HG03280 (cell line): Measurements from ENCODE around the gene RAB11B.
A peak's percentile ranks its signal among the peaks of the same experiment; 100 is the strongest.
"Not testable (repeated sequence)": the region's sequence is repeated elsewhere in the genome, so short reads cannot be mapped to it uniquely, and the experiment has no call there.

Source experiments
- ATAC-seq: cut with Tn5 transposase; IDR thresholded peaks from one replicate; pipeline ENCODE4 v1.9.1; 2021; ENCODE audit warnings: mild to moderate bottlenecking, moderate library complexity; ENCODE audit not compliant: unreplicated experiment

Gene RAB11B

GRCh38 chr19:8370176-8371010, 19.8 kb upstream of the RAB11B start:
- no peak for ATAC-seq

- ATAC-seq: no peak
Measured at GRCh38 chr19:8371011-8371804, 19.0 kb upstream of the RAB11B start.

- no peak for ATAC-seq
Measured at GRCh38 chr19:8373867-8374813, 16.0 kb upstream of the RAB11B start.

- not testable (repeated sequence) for ATAC-seq
Measured at GRCh38 chr19:8375766-8376165, 14.4 kb upstream of the RAB11B start.

- not testable (repeated sequence) for ATAC-seq
Measured at GRCh38 chr19:8376373-8376974, 13.7 kb upstream of the RAB11B start.

GRCh38 chr19:8377598-8377997, 12.6 kb upstream of the RAB11B start:
- no peak for ATAC-seq

GRCh38 chr19:8379156-8379891, 10.8 kb upstream of the RAB11B start:
- ATAC-seq: not testable (repeated sequence)

- ATAC-seq: not testable (repeated sequence)
Measured at GRCh38 chr19:8384569-8384968, 5.6 kb upstream of the RAB11B start.

- ATAC-seq: not testable (repeated sequence)
Measured at GRCh38 chr19:8385103-8385502, 5.1 kb upstream of the RAB11B start.

- not testable (repeated sequence) for ATAC-seq
Measured at GRCh38 chr19:8385566-8385965, 4.6 kb upstream of the RAB11B start.

GRCh38 chr19:8386419-8386818, 3.7 kb upstream of the RAB11B start:
- not testable (repeated sequence) for ATAC-seq

- no peak for ATAC-seq
Measured at GRCh38 chr19:8386990-8387389, 3.2 kb upstream of the RAB11B start.

GRCh38 chr19:8387688-8388611, 2.2 kb upstream of the RAB11B start:
- ATAC-seq: no peak

- no peak for ATAC-seq
Measured at GRCh38 chr19:8388612-8388958, 1.6 kb upstream of the RAB11B start.

GRCh38 chr19:8390617-8390981, 439 bp downstream of the RAB11B start:
- ATAC-seq: peak; percentile 54

GRCh38 chr19:8391198-8392016, 1.2 kb downstream of the RAB11B start:
- ATAC-seq: no peak

GRCh38 chr19:8392017-8392591, 1.9 kb downstream of the RAB11B start:
- ATAC-seq: no peak
